GM18508 (cell line): ENCODE data around the gene CAMK1.
"Not testable (repeated sequence)": the region's sequence is repeated elsewhere in the genome, so short reads cannot be mapped to it uniquely, and the experiment has no call there.

Experiments used
- ATAC-seq: cut with Tn5 transposase; IDR thresholded peaks from one replicate; pipeline ENCODE4 v1.9.1; 2021; ENCODE audit warnings: moderate number of reproducible peaks; ENCODE audit not compliant: insufficient read depth, unreplicated experiment

The CAMK1 gene

DNA sequence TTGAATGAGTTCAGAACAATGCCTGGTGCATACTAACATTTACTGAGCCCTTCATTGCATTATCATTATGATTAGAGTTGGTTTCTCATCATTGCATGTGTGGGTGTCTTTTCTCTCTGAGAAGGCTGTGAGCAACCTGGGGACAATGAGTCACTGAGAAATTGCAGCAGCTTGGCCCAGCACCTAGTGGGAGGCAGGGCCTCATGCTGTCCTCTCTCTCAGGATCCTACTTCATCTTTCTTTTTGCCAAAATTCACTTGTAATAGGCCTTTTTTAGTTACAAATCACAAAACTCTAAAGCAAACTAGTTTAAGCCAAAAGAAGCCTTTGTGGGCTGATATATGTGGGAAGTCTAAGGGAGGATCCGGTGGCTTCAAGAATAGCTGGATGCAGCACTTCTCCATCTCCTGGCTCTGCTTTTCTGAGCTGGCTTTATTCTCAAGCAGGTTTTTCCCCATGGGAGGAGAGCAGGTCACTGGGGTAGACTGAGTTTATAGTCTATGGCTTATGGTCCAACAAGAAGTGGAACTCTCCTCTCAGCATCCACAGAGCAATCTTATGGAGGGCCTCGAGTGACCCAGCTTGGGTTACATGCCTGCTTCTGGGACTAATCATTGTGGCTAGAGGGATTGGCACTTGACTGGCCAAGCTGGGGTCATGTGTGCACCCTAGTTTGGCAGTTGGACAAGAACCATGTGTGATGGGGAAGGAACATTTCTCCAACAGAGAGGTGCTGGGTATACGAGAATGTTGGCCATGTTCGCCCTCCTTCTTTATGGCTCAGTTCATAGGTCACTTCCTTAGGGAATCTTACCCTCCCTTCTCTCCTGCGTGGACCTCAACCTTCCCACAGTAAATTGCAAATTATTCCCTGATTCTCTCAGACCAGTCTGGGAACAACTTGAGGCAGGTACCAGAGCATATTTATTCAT lies 8.7 kb upstream of the CAMK1 start:
- ATAC-seq: no peak

DNA sequence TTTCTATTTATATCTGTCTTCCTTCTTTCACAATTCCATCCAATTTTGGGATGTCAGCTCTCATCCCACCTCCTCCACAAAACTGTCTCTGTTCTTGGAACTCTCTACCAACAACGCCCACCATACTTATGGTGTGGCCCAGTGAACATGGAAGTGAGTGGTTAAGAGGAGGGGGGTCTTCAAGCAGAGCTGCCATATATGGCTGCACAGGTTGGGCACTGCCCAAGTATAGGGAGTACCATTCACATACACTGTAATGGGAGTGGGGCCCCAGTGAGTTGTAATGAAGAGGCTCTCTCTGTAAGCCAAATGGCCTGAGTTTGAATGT lies 7.9 kb upstream of the CAMK1 start:
- ATAC-seq: no peak

DNA sequence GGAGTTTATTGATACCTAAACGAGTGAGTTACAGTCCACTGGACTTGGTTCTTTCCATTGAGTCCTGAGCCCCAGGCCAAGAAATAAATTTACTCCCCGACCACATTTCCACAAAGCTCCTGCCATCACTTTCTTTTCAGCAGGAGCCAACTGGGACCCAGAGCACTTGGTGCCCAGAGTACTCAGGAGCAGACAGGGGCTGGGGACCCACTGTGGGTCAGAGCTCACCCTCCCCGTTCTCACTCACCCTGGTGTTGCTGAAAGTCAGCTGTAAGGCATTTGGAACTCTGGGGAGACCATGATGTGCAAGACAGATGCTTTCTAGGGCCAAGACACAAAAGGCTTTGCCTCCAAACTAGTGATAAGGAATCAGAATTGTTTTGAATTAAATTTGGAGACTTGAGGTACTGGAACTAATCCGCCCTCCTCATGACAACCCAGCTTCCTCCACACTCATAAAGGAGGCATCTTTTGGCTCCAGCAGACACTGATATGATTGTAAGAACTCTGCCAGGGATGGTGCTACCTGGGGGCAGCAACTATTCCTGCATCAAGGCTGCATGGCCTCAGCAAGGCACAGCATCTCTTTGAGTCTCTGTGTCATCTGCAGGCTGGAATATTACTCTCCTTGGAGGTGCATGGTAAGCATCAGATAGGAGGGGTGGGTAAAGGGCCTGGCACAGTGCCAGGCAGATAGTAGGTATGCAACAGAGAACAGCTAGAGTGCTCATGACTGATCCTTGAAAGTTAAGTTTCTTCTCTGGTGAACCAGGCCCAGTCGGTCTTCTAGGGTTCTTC lies 7.3 kb upstream of the CAMK1 start:
- ATAC-seq: no peak

GRCh38 chr3:9771007-9771406 lies 1.3 kb upstream of the CAMK1 start:
- ATAC-seq: not testable (repeated sequence)

- no peak for ATAC-seq
Observed at GRCh38 chr3:9770276-9770812, 597 bp upstream of the CAMK1 start.

GRCh38 chr3:9769012-9769411 lies 735 bp downstream of the CAMK1 start:
- no peak for ATAC-seq

DNA sequence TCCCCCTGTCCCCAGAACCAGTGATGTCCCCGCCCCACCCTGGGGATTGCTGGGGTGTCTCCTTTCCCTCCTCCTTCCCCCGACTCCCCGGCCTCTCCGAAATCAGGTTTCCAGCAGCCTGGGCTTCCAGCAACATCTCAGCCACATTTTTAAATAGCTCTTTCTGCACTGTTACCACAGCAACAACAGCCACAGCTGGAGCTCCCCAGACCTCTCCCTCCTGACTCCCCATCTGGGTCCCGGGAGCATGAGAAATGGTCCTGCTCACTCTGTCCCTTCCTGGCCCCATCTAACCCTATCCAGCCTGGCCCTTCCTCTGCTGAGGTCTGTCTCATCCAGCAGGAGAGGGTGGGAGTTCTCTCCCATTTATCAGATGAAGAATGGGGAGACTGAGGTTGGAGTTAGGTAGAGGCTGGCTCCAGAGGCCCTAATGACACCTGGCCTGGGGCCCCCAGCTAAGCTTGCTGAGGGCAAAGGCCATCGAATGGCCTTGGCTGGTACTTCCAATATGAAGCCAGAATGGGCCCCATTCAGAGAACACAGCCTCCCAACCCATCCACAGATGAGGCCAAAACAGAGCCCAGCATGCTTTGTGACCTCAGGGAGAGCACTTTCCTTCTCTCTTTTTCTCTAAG lies 1.5 kb downstream of the CAMK1 start:
- no peak for ATAC-seq

DNA sequence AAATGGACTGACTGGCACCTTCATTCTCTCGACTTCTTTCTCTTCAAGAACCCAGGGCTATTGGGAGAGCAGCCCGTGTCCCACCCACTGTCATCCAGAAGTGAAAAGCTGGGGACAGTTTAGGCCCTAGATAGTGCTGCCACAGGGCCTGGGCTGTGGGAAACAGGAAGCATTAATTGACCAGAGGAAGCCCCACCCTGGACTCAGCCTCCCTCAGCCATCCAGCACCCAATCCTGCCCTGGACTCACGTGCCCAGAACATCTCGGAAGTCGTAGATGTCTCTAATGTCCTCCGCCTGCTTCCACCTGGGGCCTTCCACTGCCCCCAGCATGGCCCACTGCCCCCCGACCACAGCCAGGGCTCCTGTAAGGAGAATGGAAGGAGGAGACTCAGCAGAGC lies 2.3 kb downstream of the CAMK1 start:
- no peak for ATAC-seq

DNA sequence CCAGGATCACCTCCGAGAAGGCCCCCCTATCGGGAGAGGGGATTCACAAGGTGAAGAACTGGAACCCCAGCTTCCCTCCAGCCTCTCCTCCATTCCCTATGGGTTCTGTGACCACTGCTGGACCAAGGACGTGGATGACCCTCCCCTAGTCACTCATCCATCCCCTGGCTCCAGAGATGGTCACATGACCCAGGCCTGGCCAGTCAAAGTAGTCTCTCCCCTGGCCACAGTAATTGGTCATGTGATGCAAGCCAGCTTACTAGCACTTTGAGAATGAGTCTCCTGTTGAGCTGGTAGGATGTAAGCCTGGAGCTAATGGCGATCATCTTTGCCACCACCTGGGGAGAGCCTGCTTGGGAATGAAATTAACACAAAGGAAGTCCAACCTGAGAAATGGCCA lies 3.9 kb downstream of the CAMK1 start:
- ATAC-seq: no peak

DNA sequence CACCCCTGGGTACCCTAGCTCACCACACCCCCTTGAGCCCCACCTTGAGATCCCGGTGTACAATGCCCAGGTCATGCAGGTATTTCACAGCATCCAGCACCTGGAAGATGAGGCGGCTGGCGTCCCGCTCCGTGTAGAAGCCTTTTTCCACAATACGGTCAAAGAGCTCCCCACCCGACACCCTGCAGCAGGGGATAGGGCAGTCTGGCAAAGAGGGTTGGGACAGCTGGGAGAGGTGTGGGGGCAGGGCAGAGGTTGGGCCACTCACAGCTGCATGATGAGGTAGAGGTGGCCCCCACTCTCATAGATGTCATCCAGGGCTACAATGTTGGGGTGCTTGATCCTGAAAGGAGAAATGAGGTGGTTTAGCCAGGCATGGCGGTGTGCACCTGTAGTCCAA lies 6.9 kb downstream of the CAMK1 start:
- ATAC-seq: no peak

- no peak for ATAC-seq
Observed at GRCh38 chr3:9761919-9762318, 7.8 kb downstream of the CAMK1 start.

DNA sequence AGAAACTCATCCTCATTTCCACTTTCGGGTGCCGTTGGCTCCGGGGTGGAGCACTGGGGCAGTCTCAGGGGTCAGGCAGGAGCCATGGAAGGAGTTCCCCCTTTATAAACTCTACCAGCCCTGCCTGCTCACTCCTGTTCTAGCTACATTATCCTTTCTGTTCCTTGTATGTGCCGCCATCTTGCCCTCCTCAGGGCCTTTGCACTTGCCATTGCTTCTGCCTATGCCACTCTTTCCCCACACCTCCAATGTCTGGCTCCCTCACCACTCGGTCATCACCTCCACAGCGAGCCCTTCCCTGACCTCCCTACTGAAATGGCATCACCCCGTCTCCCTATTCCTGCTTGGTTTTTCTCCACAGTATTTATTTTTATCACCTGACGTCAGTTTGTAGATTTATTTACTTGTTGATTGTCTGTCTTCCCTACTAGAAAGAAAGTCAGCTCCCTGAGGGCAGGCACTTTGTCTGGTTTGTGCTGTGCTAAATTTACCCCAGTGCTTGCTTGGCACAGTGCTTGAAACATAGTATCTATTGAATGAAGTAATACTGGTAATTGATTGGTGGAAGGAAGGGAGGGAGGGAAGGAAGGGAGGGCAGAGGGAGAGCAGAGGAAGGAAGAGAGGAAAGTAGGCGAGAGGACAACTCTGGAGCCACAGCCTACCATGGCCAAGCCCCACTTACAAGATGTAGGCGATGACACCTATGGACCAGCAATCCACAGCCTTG lies 8.8 kb downstream of the CAMK1 start:
- ATAC-seq: no peak

DNA sequence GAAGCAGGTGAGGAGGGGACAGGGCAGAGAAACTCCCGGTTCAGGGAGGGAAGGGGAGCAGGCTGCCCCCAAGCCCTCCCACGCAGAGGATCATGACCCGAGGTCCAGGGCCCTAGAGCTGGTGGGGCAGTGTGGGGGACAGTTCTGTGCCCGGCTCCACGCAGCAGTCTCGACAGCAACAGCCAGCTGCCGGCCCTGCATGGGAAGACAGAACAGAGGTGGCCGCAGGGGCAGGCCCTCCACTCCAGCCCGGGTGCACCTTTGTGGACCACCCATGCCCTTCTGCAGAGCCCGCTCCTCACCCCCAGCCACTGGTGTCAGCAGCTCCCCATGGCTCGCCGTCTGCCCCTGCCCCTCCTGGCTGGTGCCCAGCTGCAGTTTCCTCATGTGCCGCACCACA lies 12.3 kb downstream of the CAMK1 start:
- ATAC-seq: no peak

DNA sequence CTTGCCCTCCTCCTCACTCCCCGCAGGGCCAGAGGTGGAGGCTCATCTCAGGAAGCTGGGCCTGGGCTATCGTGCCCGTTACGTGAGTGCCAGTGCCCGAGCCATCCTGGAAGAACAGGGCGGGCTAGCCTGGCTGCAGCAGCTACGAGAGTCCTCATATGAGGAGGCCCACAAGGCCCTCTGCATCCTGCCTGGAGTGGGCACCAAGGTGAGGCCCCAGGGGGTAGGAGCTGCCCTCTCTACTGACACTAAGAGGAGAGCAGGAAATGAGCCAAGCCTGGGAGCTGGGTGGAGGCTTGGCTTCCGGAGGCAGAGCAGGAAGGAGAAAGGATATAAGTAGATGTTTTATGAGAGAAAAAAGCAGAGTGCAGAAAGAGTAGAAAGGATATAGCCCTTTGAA lies 15.1 kb downstream of the CAMK1 start:
- no peak for ATAC-seq

- ATAC-seq: no peak
Observed at GRCh38 chr3:9750556-9751411, 19.0 kb downstream of the CAMK1 start.

DNA sequence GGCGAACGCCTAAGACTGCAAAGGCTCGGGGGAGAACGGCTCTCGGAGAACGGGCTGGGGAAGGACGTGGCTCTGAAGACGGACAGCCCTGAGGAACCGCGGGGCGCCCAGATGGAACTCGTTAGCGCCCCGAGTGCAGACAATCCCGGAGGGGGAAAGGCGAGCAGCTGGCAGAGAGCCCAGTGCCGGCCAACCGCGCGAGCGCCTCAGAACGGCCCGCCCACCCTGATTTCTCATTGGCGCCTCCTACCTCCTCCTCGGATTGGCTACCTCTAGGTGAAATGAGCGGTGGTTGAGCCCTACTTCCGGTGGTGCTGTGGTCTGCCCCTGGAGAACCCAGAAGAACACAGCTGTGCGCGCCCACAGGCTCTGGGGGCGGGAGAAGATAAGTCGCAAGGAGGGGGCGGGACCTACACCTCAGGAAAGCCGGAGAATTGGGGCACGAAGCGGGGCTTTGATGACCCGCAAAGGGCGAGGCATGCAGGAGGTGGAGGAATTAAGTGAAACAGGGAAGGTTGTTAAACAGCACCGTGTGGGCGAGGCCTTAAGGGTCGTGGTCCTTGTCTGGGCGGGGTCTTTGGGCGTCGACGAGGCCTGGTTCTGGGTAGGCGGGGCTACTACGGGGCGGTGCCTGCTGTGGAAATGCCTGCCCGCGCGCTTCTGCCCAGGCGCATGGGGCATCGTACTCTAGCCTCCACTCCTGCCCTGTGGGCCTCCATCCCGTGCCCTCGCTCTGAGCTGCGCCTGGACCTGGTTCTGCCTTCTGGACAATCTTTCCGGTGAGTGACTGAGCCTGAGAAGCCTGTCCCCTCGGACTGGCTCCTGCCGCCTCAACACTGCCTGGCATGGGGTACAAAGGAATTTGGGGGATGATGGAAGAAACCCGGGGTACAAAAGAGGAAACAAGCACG lies 19.8 kb downstream of the CAMK1 start, which contains the start of gene OGG1:
OGG1 (plus strand) TSS at position 308 of the 911 bp plus-strand sequence; CDS start at position 643, 335 bp downstream.
- peak; percentile 76 for ATAC-seq

GRCh38 chr3:9749296-9749644 lies 20.5 kb downstream of the CAMK1 start:
- ATAC-seq: peak; percentile 3

GRCh38 chr3:9748031-9748430 lies 21.7 kb downstream of the CAMK1 start:
- ATAC-seq: no peak
